ENCODE results near the gene C17orf114.

C17orf114 gene

GRCh38 chr17:4789701-4789950 is 12.5 kb downstream of the C17orf114 start (continued):
- TF ChIP-seq THAP9 (CRISPR knock-in tag; IDR thresholded peaks at IDR 0.05; ENCODE audit: borderline replicate concordance) (no peak), ESRRA (CRISPR knock-in tag; IDR thresholded peaks at IDR 0.05; ENCODE audit: low read depth) (0 out of 2 replicates have a peak, but pooled peaks have one; percentile 16), ZNF713 (CRISPR knock-in tag; IDR thresholded peaks at IDR 0.05) (no peak), SNRNP70 (IDR thresholded peaks at IDR 0.05; ENCODE audit: low read depth, low read length) (no peak), ZNF800 (CRISPR knock-in tag; IDR thresholded peaks at IDR 0.05) (peak; percentile 82; the same call in 1 of the 2 replicates), ZNF891 (CRISPR knock-in tag; IDR thresholded peaks at IDR 0.05) (0 out of 2 replicates have a peak, but pooled peaks have one; percentile 8), ZNF746 (CRISPR knock-in tag; IDR thresholded peaks at IDR 0.05) (no peak), ZNF790 (CRISPR knock-in tag; IDR thresholded peaks at IDR 0.05; ENCODE audit: borderline replicate concordance) (peak; percentile 83; the same call in 1 of the 2 replicates), ZSCAN5A (CRISPR knock-in tag; IDR thresholded peaks at IDR 0.05; ENCODE audit: borderline replicate concordance) (no peak), SSRP1 (CRISPR knock-in tag; IDR thresholded peaks at IDR 0.05) (peak; percentile 84; the same call in 1 of the 2 replicates), ZBTB20 (CRISPR knock-in tag; IDR thresholded peaks at IDR 0.05; ENCODE audit: borderline replicate concordance, low read depth) (no peak), ZHX2 (IDR thresholded peaks at IDR 0.05; ENCODE audit: low read depth) (no peak), ZHX2 (CRISPR knock-in tag; IDR thresholded peaks at IDR 0.05; ENCODE audit: borderline replicate concordance) (0 out of 2 replicates have a peak, but pooled peaks have one; percentile 67), BRF2 (CRISPR knock-in tag; IDR thresholded peaks at IDR 0.05) (no peak), POLR2G (IDR thresholded peaks at IDR 0.05; ENCODE audit: low read depth, low read length) (peak; percentile 75; the same call in 1 of the 2 replicates), ISX (CRISPR knock-in tag; conservative IDR thresholded peaks at IDR 0.05) (0 out of 2 replicates have a peak, but pooled peaks have one; percentile 82), GABPB1 (CRISPR knock-in tag; IDR thresholded peaks at IDR 0.05) (no peak)
